HG03558 (cell line): ENCODE measurements around the gene MYO9B.

Source experiments
- ATAC-seq: cut with Tn5 transposase; IDR thresholded peaks from one replicate; pipeline ENCODE4 v1.9.1; 2021; ENCODE audit warnings: moderate number of reproducible peaks; ENCODE audit not compliant: unreplicated experiment; ENCODE audit errors: extremely low read depth

The MYO9B gene

DNA sequence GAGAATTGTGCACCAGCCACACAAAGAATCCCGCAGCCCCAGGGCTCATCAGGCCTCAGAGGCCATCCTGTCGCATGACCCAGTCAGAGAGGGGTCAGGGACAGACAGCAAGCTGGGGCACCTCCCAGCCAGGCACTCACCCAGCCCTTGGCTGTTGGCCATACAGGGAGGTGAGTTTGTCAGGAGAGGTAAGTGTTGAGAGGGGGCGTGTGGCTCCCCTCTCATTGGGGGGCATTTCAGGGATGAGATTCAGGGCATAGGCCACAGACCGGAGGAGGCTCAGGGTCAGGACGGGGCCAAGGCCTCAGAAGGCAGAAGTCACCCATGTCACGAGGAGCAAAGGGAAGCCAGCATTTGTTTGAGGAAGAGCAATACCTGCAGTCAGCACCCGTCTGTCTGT lies 37.1 kb downstream of the MYO9B start:
- ATAC-seq: no peak

DNA sequence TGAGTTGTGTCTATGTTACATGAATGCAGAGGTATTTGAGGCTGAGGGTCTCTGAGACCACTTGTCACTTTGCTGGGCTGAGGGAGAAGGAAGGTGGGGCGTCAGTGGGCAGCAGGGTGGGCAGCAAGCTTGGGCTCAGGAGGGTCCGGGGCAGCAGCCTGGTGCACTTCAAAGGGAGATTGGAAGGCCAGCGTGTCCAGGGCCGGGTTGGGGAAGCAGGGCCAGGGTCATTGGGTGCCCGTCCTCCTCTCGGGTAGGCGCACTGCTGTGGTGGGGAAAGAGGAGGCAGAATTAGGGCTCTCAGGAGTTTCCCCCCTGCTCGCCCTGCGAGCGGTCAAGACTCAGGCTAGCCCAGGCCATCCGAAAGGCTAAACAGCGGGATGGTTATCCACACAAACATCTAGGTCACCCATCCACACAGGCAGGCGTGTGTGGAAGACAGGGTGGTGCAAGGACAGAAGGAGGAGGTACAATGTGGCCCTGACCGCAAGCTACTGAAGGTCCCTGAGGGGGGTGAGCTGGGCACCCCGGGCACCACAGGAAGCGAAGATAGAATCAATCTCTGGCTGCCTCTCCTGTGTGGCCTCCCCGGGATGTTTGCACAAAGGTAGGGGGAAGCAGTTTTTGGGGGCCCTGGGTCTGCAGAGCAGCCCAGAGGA lies 37.7 kb downstream of the MYO9B start:
- ATAC-seq: no peak

GRCh38 chr19:17114414-17114831 lies 38.8 kb downstream of the MYO9B start:
- no peak for ATAC-seq

- no peak for ATAC-seq
Observed at GRCh38 chr19:17116996-17117702, 41.6 kb downstream of the MYO9B start.

- ATAC-seq: no peak
Observed at GRCh38 chr19:17118957-17119356, 43.4 kb downstream of the MYO9B start.

- no peak for ATAC-seq
Observed at GRCh38 chr19:17121736-17122293, 46.2 kb downstream of the MYO9B start.

- no peak for ATAC-seq
Observed at GRCh38 chr19:17123041-17123440, 47.5 kb downstream of the MYO9B start.

GRCh38 chr19:17124025-17124424 lies 48.4 kb downstream of the MYO9B start:
- ATAC-seq: no peak

DNA sequence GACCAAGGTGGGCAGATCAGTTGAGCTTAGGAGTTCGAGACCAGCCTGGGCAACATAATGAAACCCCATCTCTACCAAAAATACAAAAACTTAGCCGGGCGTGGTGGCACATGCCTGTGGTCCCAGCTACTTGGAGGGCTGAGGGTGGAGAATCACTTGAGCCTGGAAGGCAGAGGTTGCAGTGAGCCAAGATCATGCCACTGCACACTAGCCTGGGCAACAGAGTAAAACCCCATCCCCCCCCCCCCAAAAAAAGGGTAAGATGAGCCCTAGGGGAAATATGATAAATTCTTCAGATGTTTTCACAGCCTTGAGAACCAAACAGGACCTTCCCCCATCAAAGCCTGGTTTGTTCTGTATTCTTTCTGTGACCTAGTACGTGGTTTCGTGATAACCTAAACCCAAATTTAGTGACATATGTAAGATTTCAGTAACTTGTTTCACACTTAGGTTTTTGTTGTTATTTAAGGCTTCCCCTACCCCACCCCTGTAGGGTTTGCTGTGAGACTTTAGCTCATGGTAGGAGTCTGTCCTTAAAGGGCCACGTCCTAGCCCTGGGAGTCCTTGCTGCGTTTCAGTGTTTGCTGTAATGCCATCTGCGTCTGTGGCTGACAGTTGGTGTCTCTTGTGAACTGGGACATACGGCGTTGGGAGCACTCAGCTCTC lies 49.6 kb downstream of the MYO9B start:
- no peak for ATAC-seq

- ATAC-seq: no peak
Observed at GRCh38 chr19:17125728-17126677, 50.4 kb downstream of the MYO9B start.

- ATAC-seq: no peak
Observed at GRCh38 chr19:17127671-17128070, 52.1 kb downstream of the MYO9B start.

DNA sequence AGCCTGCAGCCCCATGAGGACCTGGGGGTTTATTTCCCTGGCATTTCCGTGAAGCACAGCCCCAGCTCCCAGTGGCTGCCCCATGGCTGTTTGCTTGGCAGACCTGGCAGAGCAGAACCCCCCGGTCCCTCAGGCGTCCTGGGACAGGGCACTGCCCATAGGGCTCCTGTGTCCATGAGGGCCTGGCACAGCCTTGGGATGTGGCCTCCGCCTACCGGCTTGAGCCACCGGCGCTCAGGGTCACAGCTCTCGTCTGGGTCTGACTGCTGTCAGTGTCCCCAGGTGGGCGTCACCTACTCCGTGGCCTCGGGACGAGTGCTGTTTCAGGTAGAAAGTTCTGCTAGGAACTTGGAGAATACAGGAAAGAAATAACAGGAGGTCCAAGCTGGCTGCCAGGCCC lies 52.8 kb downstream of the MYO9B start:
- no peak for ATAC-seq

- ATAC-seq: no peak
Observed at GRCh38 chr19:17128820-17129219, 53.2 kb downstream of the MYO9B start.

DNA sequence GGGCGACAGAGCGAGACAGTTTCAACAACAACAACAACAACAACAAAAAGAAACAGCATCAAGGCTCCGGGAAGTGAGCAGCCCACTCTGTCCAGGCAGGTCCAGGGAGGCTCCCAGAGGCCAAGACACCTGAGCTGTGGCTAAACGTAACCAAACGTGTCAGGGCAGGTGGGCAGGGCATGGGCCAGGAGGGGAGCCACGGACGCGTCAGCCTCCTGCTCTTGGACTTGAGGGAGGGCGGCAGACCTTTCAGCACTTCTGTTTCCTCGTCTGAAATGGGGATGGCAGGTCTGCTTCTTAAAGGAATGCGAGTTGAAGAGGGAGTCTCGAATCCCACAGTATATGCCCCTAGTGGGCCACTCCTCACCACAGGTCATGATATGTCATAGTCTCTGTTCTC lies 53.8 kb downstream of the MYO9B start:
- no peak for ATAC-seq

GRCh38 chr19:17135001-17135853 lies 59.6 kb downstream of the MYO9B start:
- no peak for ATAC-seq

- ATAC-seq: no peak
Observed at GRCh38 chr19:17136021-17136420, 60.4 kb downstream of the MYO9B start.

DNA sequence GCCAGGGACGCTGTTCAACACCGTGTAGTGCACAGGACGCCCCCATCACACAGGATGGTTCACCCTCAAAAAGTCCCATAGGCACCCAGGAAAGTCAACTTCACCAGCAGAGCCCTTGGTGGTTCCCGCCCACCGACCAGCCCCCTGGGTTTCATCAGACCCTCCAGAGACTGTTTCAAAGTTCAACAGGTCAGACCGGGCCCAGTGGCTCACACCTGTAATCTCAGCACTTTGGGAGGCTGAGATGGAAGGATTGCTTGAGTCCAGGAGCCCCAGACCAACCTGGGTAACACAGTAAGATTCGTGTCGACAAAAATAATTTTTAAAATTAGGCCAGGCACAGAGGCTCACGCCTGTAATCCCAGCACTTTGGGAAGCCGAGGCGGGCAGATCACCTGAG lies 61.0 kb downstream of the MYO9B start:
- ATAC-seq: no peak

DNA sequence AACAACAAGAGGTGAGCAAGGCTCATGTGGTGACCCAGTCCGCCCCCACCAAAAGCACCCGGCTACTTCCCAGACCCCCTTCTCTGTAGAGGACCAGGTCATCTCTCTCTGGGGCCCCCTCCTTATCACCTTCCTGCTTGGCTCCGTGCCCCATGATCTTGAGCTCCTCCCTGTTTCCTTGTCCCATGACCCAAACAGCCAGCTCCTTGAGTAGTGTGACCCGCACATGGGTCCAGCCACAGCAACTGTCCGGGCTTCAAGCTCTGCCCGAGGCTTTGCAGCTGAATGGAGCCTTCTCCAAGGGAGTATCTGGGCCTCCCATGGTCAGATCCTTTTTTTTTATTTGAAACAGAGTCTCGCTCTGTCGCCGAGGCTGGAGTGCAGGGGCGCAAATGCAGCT lies 61.8 kb downstream of the MYO9B start:
- no peak for ATAC-seq
